SK-N-SH (cell line): ENCODE measurements around the gene ZNF777. TPM values are rescaled to one million over a fixed set of nuclear protein-coding genes. Genes with fewer than 3 reads are reported as not detected.

Source experiments
- CTCF ChIA-PET: fragments of 300-600, 350-600 bp; formaldehyde crosslinking; extraction: SDS; loops from one replicate; lab custom pipeline; 2021; lab: Yijun Ruan, JAX
- POLR2A ChIA-PET: fragments of 350-600 bp; sonication (Branson Sonifier 250); formaldehyde crosslinking; extraction: SDS; loops from one replicate; lab custom pipeline; 2020; ENCODE audit warnings: antibody characterized with exemption, inconsistent platforms; lab: Yijun Ruan, JAX
- DNase-seq: peaks from one replicate; pipeline ENCODE4 v3.0.0; 2012
- H2AFZ ChIP-seq: fragments of 200-600 bp; sonication (generic); 2 replicates; pipeline ENCODE4 v1.8.1; 2016; ENCODE audit warnings: antibody characterized with exemption, mild to moderate bottlenecking, low read depth
- H3F3A ChIP-seq: fragments of 200-600 bp; sonication (generic); replicated peaks from 2 replicates; pipeline ENCODE3; 2016; ENCODE audit warnings: antibody characterized with exemption, mild to moderate bottlenecking; ENCODE audit not compliant: insufficient read depth
- H3K27ac ChIP-seq, 2 experiments: fragments of 200-500 bp in 1 of 2; fragments of 200-600 bp in 1 of 2; sonication (Bioruptor generic) in 1 of 2; sonication (generic), shearing (Covaris generic) in 1 of 2; 2 replicates each; pipeline versions ENCODE4 v1.5.1 to v1.6.1; 2014 to 2016; ENCODE audit warnings: low read depth in 2 of 2, inconsistent platforms in 1 of 2, low read length in 1 of 2, mild to moderate bottlenecking in 1 of 2, mixed read lengths in 1 of 2
- H3K27me3 ChIP-seq: fragments of 200-600 bp; sonication (generic), shearing (Covaris generic); 2 replicates; pipeline ENCODE4 v1.6.1; 2016; ENCODE audit warnings: mixed run types; ENCODE audit not compliant: insufficient read depth
- H3K36me3 ChIP-seq, 2 experiments: fragments of 200-500 bp in 1 of 2; fragments of 200-600 bp in 1 of 2; sonication (Bioruptor generic) in 1 of 2; sonication (generic) in 1 of 2; replicated peaks in 1 of 2; 2 replicates each; pipeline versions ENCODE3 to v1.5.1; 2014 to 2016; ENCODE audit warnings: low read length in 1 of 2, mild to moderate bottlenecking in 1 of 2; ENCODE audit not compliant: insufficient read depth in 2 of 2, control insufficient read depth in 1 of 2
- H3K4me1 ChIP-seq, 2 experiments: fragments of 200-500 bp in 1 of 2; fragments of 200-600 bp in 1 of 2; sonication (Bioruptor generic) in 1 of 2; sonication (generic), shearing (Covaris generic) in 1 of 2; 2 replicates each; pipeline versions ENCODE4 v1.5.1 to v1.6.1; 2014 to 2016; ENCODE audit warnings: low read depth in 1 of 2, low read length in 1 of 2, mixed run types in 1 of 2; ENCODE audit not compliant: insufficient read depth in 2 of 2, control insufficient read depth in 1 of 2
- H3K4me2 ChIP-seq: fragments of 200-600 bp; sonication (generic), shearing (Covaris generic); 2 replicates; pipeline ENCODE4 v1.6.1; 2017; ENCODE audit warnings: mixed run types
- H3K4me3 ChIP-seq, 2 experiments: fragments of 200-500 bp in 1 of 2; fragments of 200-600 bp in 1 of 2; sonication (Bioruptor generic) in 1 of 2; sonication (generic), shearing (Covaris generic) in 1 of 2; 2 replicates each; pipeline versions ENCODE4 v1.5.1 to v1.8.1; 2014 to 2016; ENCODE audit warnings: low read depth in 2 of 2, inconsistent platforms in 1 of 2, low read length in 1 of 2, mild to moderate bottlenecking in 1 of 2, mixed read lengths in 1 of 2, moderate library complexity in 1 of 2
- H3K79me2 ChIP-seq: fragments of 200-600 bp; sonication (generic); 2 replicates; pipeline ENCODE4 v1.8.1; 2017; ENCODE audit warnings: mild to moderate bottlenecking; ENCODE audit not compliant: insufficient read depth
- H3K9ac ChIP-seq: fragments of 200-600 bp; sonication (generic); 2 replicates; pipeline ENCODE4 v1.6.1; 2017; ENCODE audit warnings: mixed run types
- H3K9me2 ChIP-seq: fragments of 200-600 bp; sonication (generic); 2 replicates; pipeline ENCODE4 v1.6.1; 2017; ENCODE audit warnings: mixed run types
- H3K9me3 ChIP-seq: fragments of 200-600 bp; sonication (generic); 2 replicates; pipeline ENCODE4 v1.6.1; 2017; ENCODE audit warnings: mixed run types, mild to moderate bottlenecking, moderate library complexity
- H4K20me1 ChIP-seq: fragments of 200-600 bp; sonication (generic); 2 replicates; pipeline ENCODE4 v1.6.1; 2017; ENCODE audit warnings: mild to moderate bottlenecking, mixed run types; ENCODE audit not compliant: insufficient read depth
- EP300 ChIP-seq, 2 experiments: IDR thresholded peaks; 2 replicates each; pipeline versions ENCODE4 v1.4.0 to v1.6.1; 2012; ENCODE audit warnings: borderline replicate concordance in 1 of 2, low read depth in 1 of 2, low read length in 1 of 2
- EZH2phosphoT487 ChIP-seq: fragments of 200-600 bp; sonication (generic); IDR thresholded peaks from 2 replicates; pipeline ENCODE4 v1.6.1; 2017; ENCODE audit warnings: low read depth, mixed run types, mild to moderate bottlenecking, antibody characterized with exemption, moderate library complexity, borderline replicate concordance
- FOSL2 ChIP-seq: IDR thresholded peaks from 2 replicates; pipeline ENCODE4 v1.4.0; 2012; ENCODE audit warnings: low read depth, mild to moderate bottlenecking, moderate library complexity, borderline replicate concordance
- FOXJ3 ChIP-seq: sonication (generic); formaldehyde crosslinking; IDR thresholded peaks from 2 replicates; pipeline ENCODE4 v1.5.1; 2020; ENCODE audit warnings: mild to moderate bottlenecking, missing genetic modification reagents
- FOXM1 ChIP-seq: IDR thresholded peaks from 2 replicates; pipeline ENCODE4 v1.4.0; 2012; ENCODE audit warnings: low read depth, mild to moderate bottlenecking
- JUND ChIP-seq: IDR thresholded peaks from 2 replicates; pipeline ENCODE4 v1.4.0; 2012
- MEF2A ChIP-seq: IDR thresholded peaks from 2 replicates; pipeline ENCODE4 v1.4.0; 2012; ENCODE audit warnings: low read depth, borderline replicate concordance
- POLR2AphosphoS5 ChIP-seq: IDR thresholded peaks from 2 replicates; pipeline ENCODE4 v1.6.1; 2012; ENCODE audit warnings: low read depth, low read length
- RAD21 ChIP-seq: IDR thresholded peaks from 2 replicates; pipeline ENCODE4 v1.6.1; 2012; ENCODE audit warnings: mild to moderate bottlenecking, low read length
- RCOR1 ChIP-seq: fragments of 150-350 bp; IDR thresholded peaks from 2 replicates; pipeline ENCODE4 v1.6.1; 2017; ENCODE audit warnings: antibody characterized with exemption, low read length
- RXRA ChIP-seq: IDR thresholded peaks from 2 replicates; pipeline ENCODE4 v1.4.0; 2012; ENCODE audit warnings: low read depth, mild to moderate bottlenecking, borderline replicate concordance
- SMC3 ChIP-seq: IDR thresholded peaks from 2 replicates; pipeline ENCODE4 v1.6.1; 2012; ENCODE audit warnings: low read depth, low read length, improper control_type of control experiment
- TEAD4 ChIP-seq: IDR thresholded peaks from 2 replicates; pipeline ENCODE4 v1.4.0; 2012; ENCODE audit warnings: mild to moderate bottlenecking, borderline replicate concordance; ENCODE audit not compliant: insufficient read depth
- YY1 ChIP-seq: IDR thresholded peaks from 2 replicates; pipeline ENCODE4 v1.4.0; 2012; ENCODE audit warnings: low read depth, mild to moderate bottlenecking
- WGBS: methylation state at CpG from one replicate; pipeline ENCODE4 v1.1.6; 2017; ENCODE audit warnings: low lambda C conversion rate; 5-methylcytosine and 5-hydroxymethylcytosine counted together
- polyA plus RNA-seq, 3 experiments: library from polyadenylated mRNA; depleted of rRNA; stranded (reverse); fragments of >200 nt; gene quantifications; 2 replicates each; pipeline ENCODE4 v1.2.3, GENCODE V29; 2012
- TF ChIP-seq, protein P1 (sequence below): fragments of 200-600 bp; sonication (generic); IDR thresholded peaks from 2 replicates; pipeline ENCODE4 v1.6.1; 2017; ENCODE audit warnings: antibody characterized with exemption, mild to moderate bottlenecking, moderate library complexity
- TF ChIP-seq, protein P2 (sequence below): fragments of 150-350 bp; IDR thresholded peaks from 2 replicates; pipeline ENCODE4 v1.6.1; 2016; ENCODE audit warnings: mild to moderate bottlenecking, low read depth, low read length

ZNF777 gene
- polyA plus RNA-seq, 1 of the 3 experiments (the other 2 are of a cell fraction) = 6.2 TPM

DNA sequence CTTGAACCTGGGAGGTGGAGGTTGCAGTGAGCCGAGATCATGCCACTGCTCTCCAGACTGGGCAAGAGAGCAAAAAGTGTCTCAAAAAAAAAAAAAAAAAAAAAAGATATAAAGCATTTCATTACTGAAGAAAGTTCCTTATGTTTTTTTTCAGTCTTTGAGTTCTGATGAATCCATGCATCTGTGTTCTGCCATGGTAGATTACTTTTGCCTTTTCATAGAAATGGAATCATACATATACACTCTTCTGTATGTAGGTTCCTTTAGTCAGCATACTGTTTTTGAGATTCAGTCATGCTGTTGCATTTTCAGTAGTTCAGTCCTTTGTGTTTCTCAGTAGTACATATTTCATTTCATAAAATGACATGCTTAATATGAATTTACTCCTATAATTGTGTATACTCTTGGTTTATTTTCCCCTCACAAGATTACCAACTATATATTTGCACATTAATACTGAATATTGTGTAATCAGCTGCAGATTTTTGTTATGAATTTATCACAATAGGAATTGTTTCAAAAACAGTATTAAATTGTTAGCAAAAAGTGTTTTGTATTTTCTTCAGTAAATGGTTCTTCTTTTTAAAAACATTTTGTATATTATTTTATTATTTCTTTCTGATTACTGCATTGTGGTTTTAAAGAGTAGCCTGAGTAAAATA lies 2.8 kb upstream of the ZNF777 start:
- no peak overlapping the region for H3K9ac ChIP-seq
- no peak overlapping the region for H2AFZ ChIP-seq
- H3K27me3 ChIP-seq = no peaks in the 10 kb centered on the region
- 0 out of 2 replicates have a peak, but pooled peaks cover 5% of the 10 kb centered on the region for H3K9me3 ChIP-seq
- H3K9me2 ChIP-seq = no peaks in the 10 kb centered on the region
- no peaks in the 10 kb centered on the region for H3F3A ChIP-seq
- no peak overlapping the region for H3K4me3 ChIP-seq
- H3K79me2 ChIP-seq = peaks cover 22% of the 10 kb centered on the region
- no peak overlapping the region for H3K4me2 ChIP-seq
- H3K27ac ChIP-seq = no peak overlapping the region
- DNase-seq = no peak
- peaks cover 0 to 10% of the 10 kb centered on the region in 2 experiments; a peak in 1 of 4 replicates for H3K4me1 ChIP-seq
- POLR2A ChIA-PET = no interaction called here
- no peaks in the 10 kb centered on the region for H3K36me3 ChIP-seq
- WGBS = 87% methylated on average over 1 of the region's 1 CpG
- no peak for TF ChIP-seq RAD21
- TF ChIP-seq POLR2AphosphoS5 = no peak
- TF ChIP-seq, protein P1, sequence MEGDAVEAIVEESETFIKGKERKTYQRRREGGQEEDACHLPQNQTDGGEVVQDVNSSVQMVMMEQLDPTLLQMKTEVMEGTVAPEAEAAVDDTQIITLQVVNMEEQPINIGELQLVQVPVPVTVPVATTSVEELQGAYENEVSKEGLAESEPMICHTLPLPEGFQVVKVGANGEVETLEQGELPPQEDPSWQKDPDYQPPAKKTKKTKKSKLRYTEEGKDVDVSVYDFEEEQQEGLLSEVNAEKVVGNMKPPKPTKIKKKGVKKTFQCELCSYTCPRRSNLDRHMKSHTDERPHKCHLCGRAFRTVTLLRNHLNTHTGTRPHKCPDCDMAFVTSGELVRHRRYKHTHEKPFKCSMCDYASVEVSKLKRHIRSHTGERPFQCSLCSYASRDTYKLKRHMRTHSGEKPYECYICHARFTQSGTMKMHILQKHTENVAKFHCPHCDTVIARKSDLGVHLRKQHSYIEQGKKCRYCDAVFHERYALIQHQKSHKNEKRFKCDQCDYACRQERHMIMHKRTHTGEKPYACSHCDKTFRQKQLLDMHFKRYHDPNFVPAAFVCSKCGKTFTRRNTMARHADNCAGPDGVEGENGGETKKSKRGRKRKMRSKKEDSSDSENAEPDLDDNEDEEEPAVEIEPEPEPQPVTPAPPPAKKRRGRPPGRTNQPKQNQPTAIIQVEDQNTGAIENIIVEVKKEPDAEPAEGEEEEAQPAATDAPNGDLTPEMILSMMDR = no peak
- TF ChIP-seq FOSL2 = no peak
- TF ChIP-seq YY1 = no peak
- TF ChIP-seq RXRA = no peak
- TF ChIP-seq, protein P2, sequence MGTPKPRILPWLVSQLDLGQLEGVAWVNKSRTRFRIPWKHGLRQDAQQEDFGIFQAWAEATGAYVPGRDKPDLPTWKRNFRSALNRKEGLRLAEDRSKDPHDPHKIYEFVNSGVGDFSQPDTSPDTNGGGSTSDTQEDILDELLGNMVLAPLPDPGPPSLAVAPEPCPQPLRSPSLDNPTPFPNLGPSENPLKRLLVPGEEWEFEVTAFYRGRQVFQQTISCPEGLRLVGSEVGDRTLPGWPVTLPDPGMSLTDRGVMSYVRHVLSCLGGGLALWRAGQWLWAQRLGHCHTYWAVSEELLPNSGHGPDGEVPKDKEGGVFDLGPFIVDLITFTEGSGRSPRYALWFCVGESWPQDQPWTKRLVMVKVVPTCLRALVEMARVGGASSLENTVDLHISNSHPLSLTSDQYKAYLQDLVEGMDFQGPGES = no peak
- no peak for TF ChIP-seq SMC3
- no peak for TF ChIP-seq RCOR1
- TF ChIP-seq, all 33 proteins: peak for 0
- CTCF ChIA-PET = no interaction called here
- 0 out of 2 replicates have a peak, but pooled peaks cover 2% of the 10 kb centered on the region for H4K20me1 ChIP-seq

DNA sequence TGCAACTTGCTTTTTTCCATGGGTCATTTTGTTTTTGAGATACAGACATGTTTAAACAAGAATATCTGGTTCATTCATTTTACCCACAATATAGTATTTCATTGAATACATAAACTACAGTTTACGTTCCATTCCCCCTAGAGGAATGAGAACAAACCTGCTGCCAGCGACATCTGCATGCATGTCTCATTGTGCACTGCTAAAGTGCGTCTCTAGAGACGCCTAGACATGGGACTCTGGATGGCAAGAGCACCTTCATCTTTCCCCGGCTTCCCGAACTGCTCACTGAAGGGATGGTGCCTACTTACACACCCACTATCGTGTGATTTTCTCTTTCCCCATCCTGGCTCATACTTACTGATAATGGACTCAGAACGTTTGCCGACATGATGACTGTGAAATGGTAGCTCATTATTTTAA lies 1.2 kb upstream of the ZNF777 start:
- H3K27me3 ChIP-seq = no peaks in the 10 kb centered on the region
- no peaks in the 10 kb centered on the region for H3K9me3 ChIP-seq
- CTCF ChIA-PET = interaction anchor here (0.5 to 2.1 kb wide), 7 partner anchors 14 to 396 kb away, joined by 3 to 10 read pairs (median 4); partner anchors contain the start of gene ZNF783
- H3K79me2 ChIP-seq = peaks cover 38% of the 10 kb centered on the region
- no peak overlapping the region for H3K4me2 ChIP-seq
- H3F3A ChIP-seq = no peaks in the 10 kb centered on the region
- TF ChIP-seq FOXM1 (no peak), TEAD4 (no peak), RAD21 (no peak), FOXJ3 (CRISPR knock-in tag) (no peak), JUND (no peak), POLR2AphosphoS5 (no peak), MEF2A (no peak), SMC3 (no peak), EZH2phosphoT487 (no peak), EP300 (IDR thresholded peaks at IDR 0.05; ENCODE audit: borderline replicate concordance in 1 of 2, low read depth in 1 of 2, low read length in 1 of 2) (no peak)
- TF ChIP-seq, protein P2 = no peak
- TF ChIP-seq, all 33 proteins: peak for 0
- no peaks in the 10 kb centered on the region for H3K9me2 ChIP-seq
- no peak overlapping the region for H3K27ac ChIP-seq
- H2AFZ ChIP-seq = no peak overlapping the region
- POLR2A ChIA-PET = no interaction called here
- H3K4me3 ChIP-seq = no peak overlapping the region
- peaks cover 0 to 1% of the 10 kb centered on the region in 2 experiments for H3K36me3 ChIP-seq
- WGBS = 92% methylated on average over 9 of the region's 9 CpGs
- 0 out of 2 replicates have a peak, but pooled peaks cover 12% of the 10 kb centered on the region for H4K20me1 ChIP-seq
- H3K9ac ChIP-seq = no peak overlapping the region
- peaks cover 0 to 12% of the 10 kb centered on the region in 2 experiments; a peak in 1 of 4 replicates for H3K4me1 ChIP-seq
- no peak for DNase-seq
